Measurements from ENCODE around the gene TCEAL4. TPM values are rescaled to one million over a fixed set of nuclear protein-coding genes. Genes with fewer than 3 reads are reported as not detected.

TCEAL4 gene
- total and polyA plus RNA-seq, 2 of the 13 experiments (the other 11 are each of a cell fraction or from before 2014, with no cell fraction given): 12.6 to 31.0 TPM

- TF ChIP-seq JDP2 (CRISPR knock-in tag; IDR thresholded peaks at IDR 0.05; ENCODE audit: borderline replicate concordance): no peak
- TF ChIP-seq ZNF138 (CRISPR knock-in tag; IDR thresholded peaks at IDR 0.05; ENCODE audit: low read depth): no peak
- no peak for TF ChIP-seq RFX1 (IDR thresholded peaks at IDR 0.05)
- no peak for TF ChIP-seq MEIS1 (CRISPR knock-in tag; IDR thresholded peaks at IDR 0.05; ENCODE audit: borderline replicate concordance)
- TF ChIP-seq AGO1 (IDR thresholded peaks at IDR 0.05; ENCODE audit: low read depth, low read length, poor library complexity, severe bottlenecking): no peak
- no peak for TF ChIP-seq CBX2 (IDR thresholded peaks at IDR 0.05; ENCODE audit: low read depth, low read length)
- no peak for TF ChIP-seq CBX2 (CRISPR knock-in tag; IDR thresholded peaks at IDR 0.05; ENCODE audit: low read depth)
- no peak for TF ChIP-seq ZNF414 (CRISPR knock-in tag; IDR thresholded peaks at IDR 0.05)
- TF ChIP-seq ZNF207 (IDR thresholded peaks at IDR 0.05; ENCODE audit: borderline replicate concordance): no peak
- TF ChIP-seq ZNF121 (CRISPR knock-in tag; IDR thresholded peaks at IDR 0.05): peak; percentile 16; the same call in 1 of the 2 replicates
- peak; percentile 37; the same call in 1 of the 2 replicates for TF ChIP-seq TARDBP (CRISPR knock-in tag; IDR thresholded peaks at IDR 0.05)
- no peak for TF ChIP-seq PRDM15 (CRISPR knock-in tag; IDR thresholded peaks at IDR 0.05)
- no peak for TF ChIP-seq ZFP1 (CRISPR knock-in tag; IDR thresholded peaks at IDR 0.05)
- TF ChIP-seq KLF11 (CRISPR knock-in tag; IDR thresholded peaks at IDR 0.05): no peak
- no peak for TF ChIP-seq RNF2 (conservative IDR thresholded peaks at IDR 0.05; ENCODE audit: low read depth)
- TF ChIP-seq HNF1A (IDR thresholded peaks at IDR 0.05; ENCODE audit: low read depth): no peak
- TF ChIP-seq HNF1A (CRISPR knock-in tag; IDR thresholded peaks at IDR 0.05; ENCODE audit: borderline replicate concordance): no peak
- no peak for TF ChIP-seq PHF21A (CRISPR knock-in tag; IDR thresholded peaks at IDR 0.05)
- TF ChIP-seq ATRX (CRISPR knock-in tag; IDR thresholded peaks at IDR 0.05; ENCODE audit: borderline replicate concordance): no peak
- TF ChIP-seq E2F5 (CRISPR knock-in tag; conservative IDR thresholded peaks at IDR 0.05): no peak
- TF ChIP-seq ZNF337 (CRISPR knock-in tag; IDR thresholded peaks at IDR 0.05; ENCODE audit: borderline replicate concordance, low read depth): no peak
- TF ChIP-seq POGZ (CRISPR knock-in tag; IDR thresholded peaks at IDR 0.05): no peak
Measured at GRCh38 chrX:103629318-103630170, 44.2 kb downstream of the TCEAL4 start (continued).

All from HepG2 (cell line).